ENCODE measurements around the gene C9orf50. TPM values are rescaled to one million over a fixed set of nuclear protein-coding genes. Genes with fewer than 3 reads are reported as not detected.

C9orf50 gene
- total and polyA plus RNA-seq, 2 experiments from 2014 or later: 2.5 to 2.9 TPM

GRCh38 chr9:129650680-129651235 is 29.9 kb upstream of the C9orf50 start:
- Histone ChIP-seq H3K27me3 (no peaks in the 10 kb centered on the region), H3K27ac (no peak overlapping the region), H3K9me3 (ENCODE audit: low read depth) (no peaks in the 10 kb centered on the region), H3K4me3 (no peak overlapping the region), H3K4me1 (ENCODE audit: low read depth) (peaks cover 8% of the 10 kb centered on the region), H3K36me3 (no peaks in the 10 kb centered on the region)
- no peak for TF ChIP-seq CTCF (IDR thresholded peaks at IDR 0.05; ENCODE audit: low read depth, low read length)
- DNase-seq (ENCODE audit: low read depth in 1 of 2, low spot score in 1 of 2): no peak

GRCh38 chr9:129649726-129650679 is 29.1 kb upstream of the C9orf50 start:
- no peak for TF ChIP-seq CTCF (IDR thresholded peaks at IDR 0.05; ENCODE audit: low read depth, low read length)
- H3K27ac ChIP-seq: no peak overlapping the region
- H3K4me3 ChIP-seq: no peak overlapping the region
- H3K27me3 ChIP-seq: no peaks in the 10 kb centered on the region
- H3K36me3 ChIP-seq: no peaks in the 10 kb centered on the region
- DNase-seq (ENCODE audit: low read depth in 1 of 2, low spot score in 1 of 2): no peak
- H3K9me3 ChIP-seq (ENCODE audit: low read depth): no peaks in the 10 kb centered on the region
- H3K4me1 ChIP-seq (ENCODE audit: low read depth): peaks cover 8% of the 10 kb centered on the region

- Histone ChIP-seq H3K4me1 (ENCODE audit: low read depth) (peaks cover 4% of the 10 kb centered on the region), H3K36me3 (no peaks in the 10 kb centered on the region), H3K27me3 (no peaks in the 10 kb centered on the region), H3K9me3 (ENCODE audit: low read depth) (no peaks in the 10 kb centered on the region), H3K27ac (no peak overlapping the region), H3K4me3 (no peak overlapping the region)
- no peak for TF ChIP-seq CTCF (IDR thresholded peaks at IDR 0.05; ENCODE audit: low read depth, low read length)
- no peak for DNase-seq (ENCODE audit: low read depth in 1 of 2, low spot score in 1 of 2)
Observed at GRCh38 chr9:129648764-129649115, 27.8 kb upstream of the C9orf50 start.

- TF ChIP-seq CTCF (IDR thresholded peaks at IDR 0.05; ENCODE audit: low read depth, low read length): no peak
- no peak for DNase-seq (ENCODE audit: low read depth in 1 of 2, low spot score in 1 of 2)
- no peaks in the 10 kb centered on the region for H3K36me3 ChIP-seq
- no peak overlapping the region for H3K4me3 ChIP-seq
- H3K27ac ChIP-seq: no peak overlapping the region
- peaks cover 4% of the 10 kb centered on the region for H3K4me1 ChIP-seq (ENCODE audit: low read depth)
- H3K27me3 ChIP-seq: no peaks in the 10 kb centered on the region
- H3K9me3 ChIP-seq (ENCODE audit: low read depth): no peaks in the 10 kb centered on the region
Observed at GRCh38 chr9:129648092-129648763, 27.3 kb upstream of the C9orf50 start.

- peaks cover 4% of the 10 kb centered on the region for H3K4me1 ChIP-seq (ENCODE audit: low read depth)
- no peak for DNase-seq (ENCODE audit: low read depth in 1 of 2, low spot score in 1 of 2)
- no peak for TF ChIP-seq CTCF (IDR thresholded peaks at IDR 0.05; ENCODE audit: low read depth, low read length)
- no peaks in the 10 kb centered on the region for H3K36me3 ChIP-seq
- no peak overlapping the region for H3K4me3 ChIP-seq
- no peaks in the 10 kb centered on the region for H3K27me3 ChIP-seq
- no peaks in the 10 kb centered on the region for H3K9me3 ChIP-seq (ENCODE audit: low read depth)
- H3K27ac ChIP-seq: no peak overlapping the region
Observed at GRCh38 chr9:129647635-129648034, 26.7 kb upstream of the C9orf50 start.
